PC-3 (cell line): ENCODE results near the gene ARFGAP1.

Source experiments
- CTCF ChIP-seq: fragments of 300-600 bp; sonication (generic); conservative IDR thresholded peaks from 2 replicates; pipeline ENCODE4 v1.5.1; 2017; ENCODE audit warnings: antibody characterized with exemption, low read depth, mild to moderate bottlenecking, low read length
- EZH2 ChIP-seq: fragments of 300-600 bp; sonication (generic); IDR thresholded peaks from one replicate; pipeline ENCODE4 v1.6.1; 2017; ENCODE audit warnings: antibody characterized with exemption, mild to moderate bottlenecking, low read length; ENCODE audit not compliant: unreplicated experiment
- EZH2phosphoT487 ChIP-seq: fragments of 300-600 bp; sonication (generic); IDR thresholded peaks from 2 replicates; pipeline ENCODE4 v1.6.1; 2018; ENCODE audit warnings: mild to moderate bottlenecking, antibody characterized with exemption, low read length, borderline replicate concordance

DNA sequence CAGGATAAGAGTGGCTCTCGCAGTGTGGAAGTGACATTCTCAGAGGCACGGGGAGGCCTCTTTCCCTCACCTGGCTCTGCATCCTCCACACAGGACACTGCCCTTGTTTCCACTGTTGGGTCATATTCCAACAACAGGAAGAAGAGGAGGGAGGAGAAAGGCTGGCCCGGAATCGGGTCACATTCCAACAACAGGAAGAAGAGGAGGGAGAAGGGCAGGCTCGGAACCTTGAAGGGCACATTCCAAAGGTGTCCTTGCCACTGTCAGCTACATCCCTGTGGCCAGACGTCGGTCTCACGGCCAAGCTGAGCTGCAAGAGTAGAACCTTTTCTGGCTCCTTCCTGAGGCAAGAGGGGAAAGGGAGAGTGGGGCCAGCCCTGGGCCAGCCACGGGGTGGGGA, 63.1 kb downstream of the ARFGAP1 start:
- TF ChIP-seq CTCF: no peak
- TF ChIP-seq EZH2phosphoT487: no peak
- TF ChIP-seq EZH2: no peak
